ENCODE data around the gene STX17. TPM values are rescaled to one million over a fixed set of nuclear protein-coding genes. Genes with fewer than 3 reads are reported as not detected.
"Not testable (repeated sequence)": the region's sequence is repeated elsewhere in the genome, so short reads cannot be mapped to it uniquely, and the experiment has no call there.

Gene STX17
- 15.2 and 18.0 TPM in 2 replicates for total RNA-seq (2014; rRNA removed; shearing (Covaris generic))
- 13.5 and 17.3 TPM in 2 replicates for polyA plus RNA-seq (2015; cell fraction: cytosol; rRNA removed)
- polyA plus RNA-seq (2015; cell fraction: nucleus; rRNA removed) = 34.3 and 38.6 TPM in 2 replicates

GRCh38 chr9:99906403-99907207, at the start of gene STX17:
Gene STX17 (plus strand): TSS chr9:99906654. CDS start chr9:99915240, 8,586 bp downstream.
- peak; percentile 76 for DNase-seq (ENCODE audit: low read depth, low spot score)
- in situ Hi-C loops (cut with HindIII; ENCODE audit: low pct_unique_long_range_greater_than_20kb, low sequenced_read_pairs) = no loop called here

GRCh38 chr9:99857576-99857975, 48.9 kb upstream of the STX17 start:
- in situ Hi-C loops (cut with HindIII; ENCODE audit: low pct_unique_long_range_greater_than_20kb, low sequenced_read_pairs) = loop anchor here (10.0 kb wide), 1 partner anchor 97 kb away; no protein-coding TSS in a partner anchor
- not testable (repeated sequence) for DNase-seq (ENCODE audit: low read depth, low spot score)

- in situ Hi-C loops (cut with HindIII; ENCODE audit: low pct_unique_long_range_greater_than_20kb, low sequenced_read_pairs) = loop anchor here (10.0 kb wide), 1 partner anchor 97 kb away; no protein-coding TSS in a partner anchor
- no peak for DNase-seq (ENCODE audit: low read depth, low spot score)
These were observed 48.4 kb upstream of the STX17 start for GRCh38 chr9:99858087-99858486.

- in situ Hi-C loops (cut with HindIII; ENCODE audit: low pct_unique_long_range_greater_than_20kb, low sequenced_read_pairs) = loop anchor here (10.0 kb wide), 1 partner anchor 95 kb away; no protein-coding TSS in a partner anchor
- DNase-seq (ENCODE audit: low read depth, low spot score) = no peak
These were observed 47.0 kb upstream of the STX17 start for GRCh38 chr9:99859243-99859980.

- in situ Hi-C loops (cut with HindIII; ENCODE audit: low pct_unique_long_range_greater_than_20kb, low sequenced_read_pairs) = no loop called here
- DNase-seq (ENCODE audit: low read depth, low spot score) = no peak
These were observed 46.2 kb upstream of the STX17 start for GRCh38 chr9:99860266-99860665.

GRCh38 chr9:99863955-99864354, 42.5 kb upstream of the STX17 start:
- DNase-seq (ENCODE audit: low read depth, low spot score) = no peak

GRCh38 chr9:99866398-99866797, 40.1 kb upstream of the STX17 start:
- DNase-seq (ENCODE audit: low read depth, low spot score) = no peak
- in situ Hi-C loops (cut with HindIII; ENCODE audit: low pct_unique_long_range_greater_than_20kb, low sequenced_read_pairs) = no loop called here

More at GRCh38 chr9:99863955-99864354, 42.5 kb upstream of the STX17 start:
- in situ Hi-C loops (cut with HindIII; ENCODE audit: low pct_unique_long_range_greater_than_20kb, low sequenced_read_pairs) = no loop called here

GRCh38 chr9:99867536-99867935, 38.9 kb upstream of the STX17 start:
- no peak for DNase-seq (ENCODE audit: low read depth, low spot score)
- in situ Hi-C loops (cut with HindIII; ENCODE audit: low pct_unique_long_range_greater_than_20kb, low sequenced_read_pairs) = no loop called here

GRCh38 chr9:99867968-99868367, 38.5 kb upstream of the STX17 start:
- in situ Hi-C loops (cut with HindIII; ENCODE audit: low pct_unique_long_range_greater_than_20kb, low sequenced_read_pairs) = no loop called here
- no peak for DNase-seq (ENCODE audit: low read depth, low spot score)

GRCh38 chr9:99868845-99869244, 37.6 kb upstream of the STX17 start:
- in situ Hi-C loops (cut with HindIII; ENCODE audit: low pct_unique_long_range_greater_than_20kb, low sequenced_read_pairs) = no loop called here
- no peak for DNase-seq (ENCODE audit: low read depth, low spot score)

- no peak for DNase-seq (ENCODE audit: low read depth, low spot score)
- in situ Hi-C loops (cut with HindIII; ENCODE audit: low pct_unique_long_range_greater_than_20kb, low sequenced_read_pairs) = no loop called here
These were observed 36.3 kb upstream of the STX17 start for GRCh38 chr9:99870126-99870525.

- in situ Hi-C loops (cut with HindIII; ENCODE audit: low pct_unique_long_range_greater_than_20kb, low sequenced_read_pairs) = no loop called here
- DNase-seq (ENCODE audit: low read depth, low spot score) = no peak
These were observed 32.9 kb upstream of the STX17 start for GRCh38 chr9:99873531-99873930.

GRCh38 chr9:99873943-99874584, 32.4 kb upstream of the STX17 start:
- DNase-seq (ENCODE audit: low read depth, low spot score) = no peak
- in situ Hi-C loops (cut with HindIII; ENCODE audit: low pct_unique_long_range_greater_than_20kb, low sequenced_read_pairs) = no loop called here

GRCh38 chr9:99876190-99876589, 30.3 kb upstream of the STX17 start:
- in situ Hi-C loops (cut with HindIII; ENCODE audit: low pct_unique_long_range_greater_than_20kb, low sequenced_read_pairs) = no loop called here
- no peak for DNase-seq (ENCODE audit: low read depth, low spot score)

- DNase-seq (ENCODE audit: low read depth, low spot score) = no peak
- in situ Hi-C loops (cut with HindIII; ENCODE audit: low pct_unique_long_range_greater_than_20kb, low sequenced_read_pairs) = no loop called here
These were observed 27.8 kb upstream of the STX17 start for GRCh38 chr9:99878651-99879050.

GRCh38 chr9:99881769-99882168, 24.7 kb upstream of the STX17 start:
- no peak for DNase-seq (ENCODE audit: low read depth, low spot score)
- in situ Hi-C loops (cut with HindIII; ENCODE audit: low pct_unique_long_range_greater_than_20kb, low sequenced_read_pairs) = no loop called here

- in situ Hi-C loops (cut with HindIII; ENCODE audit: low pct_unique_long_range_greater_than_20kb, low sequenced_read_pairs) = no loop called here
These were observed 20.7 kb upstream of the STX17 start for GRCh38 chr9:99885747-99886146.

GRCh38 chr9:99889120-99889519, 17.3 kb upstream of the STX17 start:
- in situ Hi-C loops (cut with HindIII; ENCODE audit: low pct_unique_long_range_greater_than_20kb, low sequenced_read_pairs) = no loop called here
- DNase-seq (ENCODE audit: low read depth, low spot score) = no peak

More at GRCh38 chr9:99885747-99886146, 20.7 kb upstream of the STX17 start:
- DNase-seq (ENCODE audit: low read depth, low spot score) = no peak
